Mesendoderm (in vitro differentiated cells): Measurements from ENCODE around the gene RBMS1.

Experiments used
- DNase-seq: peaks from one replicate; pipeline ENCODE4 v3.0.0; 2013
- H2AK5ac ChIP-seq: 2 replicates; pipeline ENCODE4 v1.6.1; 2013; ENCODE audit warnings: low read length, inconsistent platforms
- H2BK120ac ChIP-seq: 2 replicates; pipeline ENCODE4 v1.6.1; 2013; ENCODE audit warnings: low read depth, mild to moderate bottlenecking, low read length, moderate library complexity, mixed read lengths
- H2BK15ac ChIP-seq: replicated peaks from 2 replicates; pipeline ENCODE4 v1.6.1; 2013; ENCODE audit warnings: low read depth, mild to moderate bottlenecking, moderate library complexity
- H2BK5ac ChIP-seq: 2 replicates; pipeline ENCODE4 v1.6.1; 2013; ENCODE audit warnings: low read length, inconsistent platforms
- H3K18ac ChIP-seq: 2 replicates; pipeline ENCODE4 v1.6.1; 2013; ENCODE audit warnings: mild to moderate bottlenecking, low read length, mixed read lengths
- H3K23ac ChIP-seq: one replicate; pipeline ENCODE4 v1.6.1; 2013; ENCODE audit warnings: low read length
- H3K27ac ChIP-seq: 2 replicates; pipeline ENCODE4 v1.5.1; 2013; ENCODE audit warnings: low read depth, mild to moderate bottlenecking, inconsistent platforms, low read length, moderate library complexity
- H3K27me3 ChIP-seq: 2 replicates; pipeline ENCODE4 v1.6.1; 2013; ENCODE audit warnings: low read length, control low read depth, mild to moderate bottlenecking, inconsistent platforms; ENCODE audit not compliant: insufficient read depth, poor library complexity
- H3K36me3 ChIP-seq: 2 replicates; pipeline ENCODE4 v1.6.1; 2013; ENCODE audit warnings: low read length, inconsistent platforms; ENCODE audit not compliant: control insufficient read depth, insufficient read depth
- H3K4ac ChIP-seq: one replicate; pipeline ENCODE4 v1.6.1; 2013; ENCODE audit warnings: low read depth, mild to moderate bottlenecking, low read length, moderate library complexity
- H3K4me1 ChIP-seq: 2 replicates; pipeline ENCODE4 v1.6.1; 2013; ENCODE audit warnings: low read depth, low read length, inconsistent platforms; ENCODE audit not compliant: control insufficient read depth
- H3K4me2 ChIP-seq: 2 replicates; pipeline ENCODE4 v1.6.1; 2013; ENCODE audit warnings: low read length
- H3K4me3 ChIP-seq: 2 replicates; pipeline ENCODE4 v1.5.1; 2013; ENCODE audit warnings: mild to moderate bottlenecking, low read length
- H3K56ac ChIP-seq: one replicate; pipeline ENCODE4 v1.6.1; 2013; ENCODE audit warnings: low read length
- H3K79me1 ChIP-seq: 2 replicates; pipeline ENCODE4 v1.6.1; 2013; ENCODE audit warnings: low read length, inconsistent platforms
- H3K79me2 ChIP-seq: 2 replicates; pipeline ENCODE4 v1.6.1; 2013; ENCODE audit warnings: mild to moderate bottlenecking, low read length; ENCODE audit not compliant: control insufficient read depth, insufficient read depth
- H3K9ac ChIP-seq: 2 replicates; pipeline ENCODE4 v1.6.1; 2013; ENCODE audit warnings: low read length, inconsistent platforms
- H4K5ac ChIP-seq: one replicate; pipeline ENCODE4 v1.6.1; 2013; ENCODE audit warnings: low read length
- H4K8ac ChIP-seq: one replicate; pipeline ENCODE4 v1.6.1; 2013; ENCODE audit warnings: low read depth, mild to moderate bottlenecking, control low read depth, low read length, moderate library complexity
- WGBS: extraction: QIAGEN DNeasy Blood & Tissue Kit; methylation state at CpG from one replicate; pipeline ENCODE4 v1.1.7; 2013; ENCODE audit warnings: low lambda C conversion rate, missing lambda C conversion rate; ENCODE audit not compliant: insufficient coverage; ENCODE audit errors: extremely low coverage; 5-methylcytosine and 5-hydroxymethylcytosine counted together

Gene RBMS1

DNA sequence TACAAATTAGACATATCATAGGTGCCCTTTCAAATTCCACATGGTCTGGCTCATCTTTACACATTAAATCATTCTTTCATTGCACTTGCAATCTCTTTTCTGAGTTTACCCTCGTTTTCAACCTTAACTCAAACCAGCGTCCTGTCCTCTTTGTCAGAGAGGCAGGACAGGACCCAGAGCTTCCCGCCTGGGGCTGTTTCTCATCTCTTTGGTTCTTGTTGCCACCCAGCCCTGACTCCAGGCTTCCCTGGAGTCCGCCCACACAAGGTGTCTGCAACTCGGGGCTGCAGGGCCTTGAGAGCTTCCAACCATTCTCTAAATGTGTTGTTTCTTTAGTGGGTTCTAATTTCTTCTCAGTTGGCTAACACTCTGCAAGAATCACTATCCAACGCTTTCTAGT, 24.4 kb downstream of the RBMS1 start:
- Histone ChIP-seq H3K56ac (no peak overlapping the region), H3K4me2 (no peak overlapping the region), H3K4me3 (no peak overlapping the region), H3K4ac (no peak overlapping the region), H3K79me1 (peaks cover 16% of the 10 kb centered on the region), H2BK15ac (no peak overlapping the region), H3K27me3 (no peaks in the 10 kb centered on the region), H4K5ac (no peak overlapping the region), H3K4me1 (peaks cover 1% of the 10 kb centered on the region), H2BK120ac (no peak overlapping the region), H3K18ac (peak overlapping the region; percentile 8), H3K23ac (no peak overlapping the region), H3K36me3 (no peaks in the 10 kb centered on the region), H3K27ac (no peak overlapping the region), H2AK5ac (no peak overlapping the region), H3K79me2 (peaks cover 38% of the 10 kb centered on the region), H4K8ac (no peak overlapping the region), H2BK5ac (no peak overlapping the region), H3K9ac (no peak overlapping the region)
- WGBS = no CpG with 5 or more reads among the region's 6 CpGs
- peak; percentile 30 for DNase-seq

DNA sequence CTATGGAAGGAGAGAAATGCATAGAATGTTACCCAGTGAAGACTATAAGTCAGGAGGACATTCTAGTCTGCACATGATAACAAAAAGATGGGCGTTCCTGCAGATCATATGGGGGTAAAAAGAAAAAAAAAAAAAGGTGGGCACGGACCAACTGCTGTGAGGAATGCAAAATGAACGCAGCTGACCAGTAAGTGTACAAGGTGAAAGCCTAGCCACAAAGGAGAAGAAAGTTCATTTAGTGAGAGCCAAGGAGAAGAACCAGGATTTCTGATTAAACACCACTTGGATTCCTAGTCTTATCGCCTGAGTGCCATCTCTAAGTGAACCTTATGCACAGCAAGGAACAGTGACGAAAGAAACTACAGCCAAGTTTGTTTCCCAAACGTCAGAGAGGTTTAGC, 26.5 kb downstream of the RBMS1 start:
- no CpG with 5 or more reads among the region's 6 CpGs for WGBS
- Histone ChIP-seq H3K36me3 (no peaks in the 10 kb centered on the region), H4K5ac (no peak overlapping the region), H2AK5ac (no peak overlapping the region), H2BK120ac (no peak overlapping the region), H3K4ac (no peak overlapping the region), H3K27ac (no peak overlapping the region), H3K79me1 (peaks cover 17% of the 10 kb centered on the region), H2BK15ac (no peak overlapping the region), H3K18ac (no peak overlapping the region), H2BK5ac (no peak overlapping the region), H3K79me2 (peaks cover 38% of the 10 kb centered on the region), H3K4me2 (no peak overlapping the region), H3K4me3 (no peak overlapping the region), H3K4me1 (no peaks in the 10 kb centered on the region), H4K8ac (no peak overlapping the region), H3K9ac (no peak overlapping the region), H3K27me3 (no peaks in the 10 kb centered on the region), H3K56ac (no peak overlapping the region), H3K23ac (no peak overlapping the region)
- no peak for DNase-seq

DNA sequence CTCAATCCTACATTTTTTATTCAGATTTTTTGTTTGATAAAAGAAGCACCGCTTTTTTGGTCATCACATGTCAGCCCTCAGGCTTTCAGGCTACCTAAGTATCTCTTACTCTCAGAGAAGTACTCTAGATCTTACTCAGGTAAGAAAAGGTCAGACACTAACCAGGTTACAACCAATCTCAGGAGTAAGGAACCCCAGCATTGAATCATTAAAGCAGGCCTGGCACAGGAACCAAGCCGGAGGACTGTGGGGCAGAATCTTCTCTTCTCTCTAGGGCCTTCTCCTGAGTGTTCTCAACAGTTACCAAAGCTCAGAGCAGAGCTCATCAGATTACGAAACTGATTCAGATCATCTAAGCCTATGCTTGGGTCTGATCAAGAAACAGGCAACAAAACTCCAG, 28.2 kb downstream of the RBMS1 start:
- Histone ChIP-seq H3K4me1 (no peaks in the 10 kb centered on the region), H2BK5ac (no peak overlapping the region), H3K27ac (no peak overlapping the region), H3K56ac (no peak overlapping the region), H2BK15ac (no peak overlapping the region), H3K9ac (no peak overlapping the region), H3K4me2 (no peak overlapping the region), H3K18ac (no peak overlapping the region), H3K27me3 (no peaks in the 10 kb centered on the region), H2BK120ac (no peak overlapping the region), H3K79me2 (peaks cover 40% of the 10 kb centered on the region), H3K4me3 (no peak overlapping the region), H4K5ac (no peak overlapping the region), H2AK5ac (no peak overlapping the region), H4K8ac (no peak overlapping the region), H3K23ac (no peak overlapping the region), H3K4ac (no peak overlapping the region), H3K79me1 (peaks cover 24% of the 10 kb centered on the region), H3K36me3 (no peaks in the 10 kb centered on the region)
- no peak for DNase-seq
- no CpG with 5 or more reads among the region's 3 CpGs for WGBS

DNA sequence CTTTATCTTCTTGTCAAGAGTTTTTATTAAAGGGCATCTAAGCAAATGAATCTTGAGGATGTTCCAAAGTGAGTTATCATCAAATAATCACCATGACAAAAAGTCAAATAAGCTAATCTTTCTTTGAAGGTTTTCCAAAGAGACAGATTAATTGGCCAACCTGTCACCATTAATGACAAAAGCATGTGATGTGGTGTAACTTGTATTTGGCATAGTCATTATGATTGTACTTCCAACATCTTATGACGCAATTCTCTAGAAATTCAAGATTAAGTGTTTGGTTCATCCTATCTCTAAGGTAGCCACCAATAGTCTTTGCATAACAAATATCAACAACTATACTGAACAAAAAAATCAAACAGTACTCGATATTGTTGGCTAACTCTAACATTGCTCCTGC, 28.6 kb downstream of the RBMS1 start:
- Histone ChIP-seq H3K4me2 (no peak overlapping the region), H2BK5ac (no peak overlapping the region), H4K8ac (no peak overlapping the region), H3K18ac (no peak overlapping the region), H3K56ac (no peak overlapping the region), H2BK120ac (no peak overlapping the region), H2AK5ac (no peak overlapping the region), H3K36me3 (no peaks in the 10 kb centered on the region), H3K79me1 (peaks cover 28% of the 10 kb centered on the region), H3K23ac (no peak overlapping the region), H3K27ac (no peak overlapping the region), H3K4me1 (no peaks in the 10 kb centered on the region), H4K5ac (no peak overlapping the region), H3K79me2 (peaks cover 44% of the 10 kb centered on the region), H3K4ac (no peak overlapping the region), H3K4me3 (no peak overlapping the region), H3K9ac (no peak overlapping the region), H2BK15ac (no peak overlapping the region), H3K27me3 (no peaks in the 10 kb centered on the region)
- no peak for DNase-seq
- no CpG with 5 or more reads among the region's 2 CpGs for WGBS

- no peak for DNase-seq
- Histone ChIP-seq H3K56ac (no peak overlapping the region), H2BK5ac (no peak overlapping the region), H3K9ac (no peak overlapping the region), H3K27ac (no peak overlapping the region), H3K23ac (no peak overlapping the region), H3K4me2 (no peak overlapping the region), H3K4me3 (no peak overlapping the region), H3K79me2 (peaks cover 40% of the 10 kb centered on the region), H3K4me1 (no peaks in the 10 kb centered on the region), H4K5ac (no peak overlapping the region), H4K8ac (no peak overlapping the region), H3K4ac (no peak overlapping the region), H2BK15ac (no peak overlapping the region), H3K36me3 (no peaks in the 10 kb centered on the region), H3K27me3 (no peaks in the 10 kb centered on the region), H2AK5ac (no peak overlapping the region), H3K79me1 (peaks cover 26% of the 10 kb centered on the region), H2BK120ac (no peak overlapping the region), H3K18ac (no peak overlapping the region)
- WGBS = no CpG with 5 or more reads among the region's 2 CpGs
Measured at GRCh38 chr2:160464017-160464416, 29.6 kb downstream of the RBMS1 start.

- no peaks in the 10 kb centered on the region for H3K4me1 ChIP-seq
- H4K8ac ChIP-seq = no peak overlapping the region
- H4K5ac ChIP-seq = no peak overlapping the region
- no peak overlapping the region for H2BK15ac ChIP-seq
- no peak overlapping the region for H3K27ac ChIP-seq
- no peak overlapping the region for H3K4ac ChIP-seq
- no peak overlapping the region for H3K9ac ChIP-seq
- no peak overlapping the region for H3K4me3 ChIP-seq
- H3K18ac ChIP-seq = no peak overlapping the region
- H2BK5ac ChIP-seq = no peak overlapping the region
- H2AK5ac ChIP-seq = no peak overlapping the region
- no peak overlapping the region for H3K56ac ChIP-seq
- no peak overlapping the region for H2BK120ac ChIP-seq
- H3K27me3 ChIP-seq = no peaks in the 10 kb centered on the region
- H3K79me1 ChIP-seq = peaks cover 28% of the 10 kb centered on the region
- H3K79me2 ChIP-seq = peaks cover 40% of the 10 kb centered on the region
- no CpG with 5 or more reads among the region's 9 CpGs for WGBS
- no peak overlapping the region for H3K23ac ChIP-seq
- no peaks in the 10 kb centered on the region for H3K36me3 ChIP-seq
- no peak for DNase-seq
- H3K4me2 ChIP-seq = no peak overlapping the region
Measured at GRCh38 chr2:160463245-160463644, 30.4 kb downstream of the RBMS1 start.
